Measurements from ENCODE around the gene SUSD3. TPM values are rescaled to one million over a fixed set of nuclear protein-coding genes. Genes with fewer than 3 reads are reported as not detected.

Gene SUSD3
- total RNA-seq, 1 experiment from 2014 or later: not detected

DNA sequence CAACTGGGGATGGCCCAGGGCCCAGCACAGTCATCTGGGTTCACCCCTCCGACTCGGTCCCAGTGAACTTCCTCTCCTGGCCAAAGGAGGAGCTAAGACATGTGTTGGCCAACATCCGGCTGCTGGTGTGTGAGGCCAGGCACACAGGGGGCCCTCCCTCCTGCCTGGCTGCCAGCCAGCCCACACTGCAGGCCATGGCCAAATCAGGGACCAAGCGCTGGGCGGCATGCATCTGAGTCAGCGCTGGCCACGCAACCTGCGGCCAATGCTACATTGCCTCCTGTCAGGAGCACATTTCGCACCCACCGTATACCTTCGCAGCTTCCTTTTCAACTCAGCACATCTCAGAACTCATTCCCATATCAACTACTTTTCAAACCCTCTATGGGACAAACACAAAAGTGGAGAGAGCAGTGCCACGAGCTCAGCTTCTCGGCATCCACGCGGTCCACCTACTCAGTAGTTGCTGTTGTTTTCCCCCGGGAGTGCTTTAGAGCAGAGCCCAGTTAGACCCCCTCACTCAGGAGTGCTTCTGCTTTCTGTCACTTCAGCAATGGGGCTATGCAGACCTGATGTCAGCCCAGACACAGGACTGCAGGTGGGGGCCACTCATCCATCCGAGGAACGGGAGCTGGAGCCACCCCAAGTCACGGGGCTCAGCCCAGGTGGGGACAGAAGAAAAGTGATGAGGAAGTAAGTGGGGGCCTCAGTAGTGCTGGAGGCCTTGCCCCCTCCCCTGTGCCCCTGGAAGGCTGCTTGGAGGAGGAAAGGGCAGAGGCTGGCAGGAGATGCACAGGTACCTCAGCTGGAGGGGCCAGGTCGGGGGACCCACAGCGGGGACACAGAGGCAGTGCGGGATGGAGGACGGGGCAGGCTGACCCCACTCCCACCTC, 61.7 kb downstream of the SUSD3 start:
- BruUV-seq (replicated peaks): no TSS peak
- H3K27ac ChIP-seq (ENCODE audit: low read depth, low read length, poor library complexity, severe bottlenecking): no peak overlapping the region
- ChIA-PET CTCF (no interaction called here), POLR2A (ENCODE audit: low non-redundant PET) (no interaction called here)
- no peaks in the 10 kb centered on the region for H3K27me3 ChIP-seq (replicated peaks; ENCODE audit: insufficient read depth, low read depth, low read length, poor library complexity)
- intact Hi-C loops (cut with micrococcal nuclease; ENCODE audit: unreplicated experiment): no loop called here
- no peaks in the 10 kb centered on the region for H3K36me3 ChIP-seq (ENCODE audit: insufficient read depth, low read length, poor library complexity, severe bottlenecking)
- no peaks in the 10 kb centered on the region for H3K9me3 ChIP-seq (ENCODE audit: low read depth, low read length, poor library complexity, severe bottlenecking)
- H3K4me1 ChIP-seq (ENCODE audit: insufficient read depth, low read length, poor library complexity, severe bottlenecking): no peaks in the 10 kb centered on the region
- no peak for DNase-seq (ENCODE audit: low spot score)
- TF ChIP-seq EZH2 (IDR thresholded peaks at IDR 0.05; ENCODE audit: borderline replicate concordance, low read depth, low read length, poor library complexity, severe bottlenecking): no peak
- TF ChIP-seq, protein P1, sequence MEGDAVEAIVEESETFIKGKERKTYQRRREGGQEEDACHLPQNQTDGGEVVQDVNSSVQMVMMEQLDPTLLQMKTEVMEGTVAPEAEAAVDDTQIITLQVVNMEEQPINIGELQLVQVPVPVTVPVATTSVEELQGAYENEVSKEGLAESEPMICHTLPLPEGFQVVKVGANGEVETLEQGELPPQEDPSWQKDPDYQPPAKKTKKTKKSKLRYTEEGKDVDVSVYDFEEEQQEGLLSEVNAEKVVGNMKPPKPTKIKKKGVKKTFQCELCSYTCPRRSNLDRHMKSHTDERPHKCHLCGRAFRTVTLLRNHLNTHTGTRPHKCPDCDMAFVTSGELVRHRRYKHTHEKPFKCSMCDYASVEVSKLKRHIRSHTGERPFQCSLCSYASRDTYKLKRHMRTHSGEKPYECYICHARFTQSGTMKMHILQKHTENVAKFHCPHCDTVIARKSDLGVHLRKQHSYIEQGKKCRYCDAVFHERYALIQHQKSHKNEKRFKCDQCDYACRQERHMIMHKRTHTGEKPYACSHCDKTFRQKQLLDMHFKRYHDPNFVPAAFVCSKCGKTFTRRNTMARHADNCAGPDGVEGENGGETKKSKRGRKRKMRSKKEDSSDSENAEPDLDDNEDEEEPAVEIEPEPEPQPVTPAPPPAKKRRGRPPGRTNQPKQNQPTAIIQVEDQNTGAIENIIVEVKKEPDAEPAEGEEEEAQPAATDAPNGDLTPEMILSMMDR (conservative IDR thresholded peaks at IDR 0.05; ENCODE audit: low read depth, low read length): no peak
- no peak overlapping the region for H3K4me3 ChIP-seq (ENCODE audit: low read depth, low read length, poor library complexity, severe bottlenecking)

DNA sequence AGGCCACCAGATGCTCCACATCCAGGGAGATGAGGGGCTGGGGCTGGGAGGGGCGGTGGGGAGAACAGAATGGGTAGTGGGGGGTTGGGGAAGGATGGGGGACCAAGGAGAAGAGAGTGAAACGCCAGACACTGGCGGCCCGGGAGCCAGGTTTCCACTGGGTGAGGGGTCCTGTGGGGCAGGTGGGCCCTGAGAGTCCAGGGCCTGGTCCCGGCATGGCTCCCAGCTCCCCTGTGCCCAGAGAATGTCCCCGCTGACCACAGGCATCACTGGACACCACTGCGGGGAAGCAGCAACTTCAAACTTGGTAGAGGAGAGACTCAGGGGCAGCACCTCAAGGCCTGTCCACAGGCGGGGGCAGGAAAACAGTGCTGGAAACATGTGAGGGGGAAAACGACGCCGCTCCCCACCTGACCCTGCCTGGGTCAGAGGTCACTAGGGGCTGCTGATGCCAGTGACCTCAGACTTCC, 62.4 kb downstream of the SUSD3 start:
- Histone ChIP-seq H3K4me1 (ENCODE audit: insufficient read depth, low read length, poor library complexity, severe bottlenecking) (no peaks in the 10 kb centered on the region), H3K36me3 (ENCODE audit: insufficient read depth, low read length, poor library complexity, severe bottlenecking) (no peaks in the 10 kb centered on the region), H3K9me3 (ENCODE audit: low read depth, low read length, poor library complexity, severe bottlenecking) (no peaks in the 10 kb centered on the region), H3K27me3 (replicated peaks; ENCODE audit: insufficient read depth, low read depth, low read length, poor library complexity) (no peaks in the 10 kb centered on the region), H3K27ac (ENCODE audit: low read depth, low read length, poor library complexity, severe bottlenecking) (no peak overlapping the region), H3K4me3 (ENCODE audit: low read depth, low read length, poor library complexity, severe bottlenecking) (no peak overlapping the region)
- CTCF ChIA-PET: no interaction called here
- TF ChIP-seq, protein P1 (conservative IDR thresholded peaks at IDR 0.05; ENCODE audit: low read depth, low read length): no peak
- no peak for TF ChIP-seq EZH2 (IDR thresholded peaks at IDR 0.05; ENCODE audit: borderline replicate concordance, low read depth, low read length, poor library complexity, severe bottlenecking)
- POLR2A ChIA-PET (ENCODE audit: low non-redundant PET): no interaction called here
- BruUV-seq (replicated peaks): no TSS peak
- no peak for DNase-seq (ENCODE audit: low spot score)
- intact Hi-C loops (cut with micrococcal nuclease; ENCODE audit: unreplicated experiment): no loop called here

DNA sequence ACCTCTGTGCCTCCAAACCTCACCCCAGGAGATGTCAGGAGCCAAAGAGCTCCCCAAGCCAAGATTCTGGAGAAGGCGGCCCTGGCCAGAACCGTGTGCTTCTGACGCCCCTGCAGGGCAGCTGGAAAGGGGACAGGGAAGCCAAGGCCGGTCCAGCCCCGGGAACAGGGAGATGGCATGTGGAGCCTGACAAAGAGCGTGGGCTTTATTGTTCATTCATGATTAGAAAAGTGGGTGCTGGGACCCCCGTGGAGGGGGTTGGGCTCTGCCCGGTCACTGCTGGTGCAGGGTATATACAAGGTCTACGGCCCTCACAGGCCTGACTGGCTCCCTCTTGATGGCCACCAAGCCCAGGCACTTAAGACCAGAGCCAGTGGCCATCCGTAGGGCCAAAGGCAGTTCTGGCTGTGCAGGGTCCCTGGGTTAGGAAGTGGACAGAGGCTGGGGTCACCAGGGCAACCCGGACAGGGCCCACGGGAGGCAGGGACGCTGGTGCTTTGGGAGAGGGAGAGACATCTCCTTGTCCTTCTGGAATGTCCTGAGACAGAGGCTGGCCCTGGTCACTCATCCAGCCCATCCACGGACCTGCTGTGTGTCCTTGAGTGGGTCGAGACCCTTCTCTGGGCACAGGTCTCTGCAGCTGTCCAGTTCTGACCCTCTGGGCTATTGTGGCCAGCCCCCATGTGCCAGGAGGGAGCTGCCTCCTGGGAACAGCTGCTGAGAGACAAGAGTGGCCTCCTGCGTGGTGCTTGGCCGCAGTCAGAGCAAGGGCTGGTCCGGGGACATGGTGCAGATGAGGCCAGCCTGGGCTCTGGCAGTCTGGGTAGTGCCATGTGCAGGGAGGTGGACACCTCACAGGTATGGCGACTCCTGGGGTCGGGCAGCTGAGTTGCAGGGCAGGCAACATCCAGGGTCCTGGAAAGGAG, 63.1 kb downstream of the SUSD3 start:
- CTCF ChIA-PET: no interaction called here
- POLR2A ChIA-PET (ENCODE audit: low non-redundant PET): no interaction called here
- H3K27ac ChIP-seq (ENCODE audit: low read depth, low read length, poor library complexity, severe bottlenecking): no peak overlapping the region
- BruUV-seq (replicated peaks): no TSS peak
- TF ChIP-seq, protein P1 (conservative IDR thresholded peaks at IDR 0.05; ENCODE audit: low read depth, low read length): no peak
- TF ChIP-seq EZH2 (IDR thresholded peaks at IDR 0.05; ENCODE audit: borderline replicate concordance, low read depth, low read length, poor library complexity, severe bottlenecking): no peak
- no peak overlapping the region for H3K4me3 ChIP-seq (ENCODE audit: low read depth, low read length, poor library complexity, severe bottlenecking)
- H3K36me3 ChIP-seq (ENCODE audit: insufficient read depth, low read length, poor library complexity, severe bottlenecking): no peaks in the 10 kb centered on the region
- no peak for DNase-seq (ENCODE audit: low spot score)
- no peaks in the 10 kb centered on the region for H3K9me3 ChIP-seq (ENCODE audit: low read depth, low read length, poor library complexity, severe bottlenecking)
- intact Hi-C loops (cut with micrococcal nuclease; ENCODE audit: unreplicated experiment): no loop called here
- H3K4me1 ChIP-seq (ENCODE audit: insufficient read depth, low read length, poor library complexity, severe bottlenecking): no peaks in the 10 kb centered on the region
- H3K27me3 ChIP-seq (replicated peaks; ENCODE audit: insufficient read depth, low read depth, low read length, poor library complexity): no peaks in the 10 kb centered on the region

Data from A673 (cell line).